K562 (cell line): ENCODE measurements around the gene ENDOV. TPM values are rescaled to one million over a fixed set of nuclear protein-coding genes. Genes with fewer than 3 reads are reported as not detected.

ENCODE experiments used
- CREM ChIP-seq: IDR thresholded peaks from 2 replicates; pipeline ENCODE4 v1.6.1; 2014; ENCODE audit warnings: antibody characterized with exemption, low read depth
- CSDE1 ChIP-seq, 2 experiments: fragments of 450-650 bp; IDR thresholded peaks; 2 replicates each; pipeline ENCODE4 v1.6.1; 2016; ENCODE audit warnings: mild to moderate bottlenecking in 1 of 2
- HLTF ChIP-seq: fragments of 450-650 bp; IDR thresholded peaks from 2 replicates; pipeline ENCODE4 v1.6.1; 2016
- IFI16 ChIP-seq: fragments of 250-450 bp; sonication (Bioruptor Pico); IDR thresholded peaks from 2 replicates; pipeline ENCODE4 v2.1.2; 2022; ENCODE audit warnings: mild to moderate bottlenecking, inconsistent platforms
- MYC ChIP-seq, 2 experiments: fragments of 250-450 bp in 1 of 2; sonication (Bioruptor Pico) in 1 of 2; IDR thresholded peaks; 2 replicates each; pipeline versions ENCODE4 v1.5.1 to v1.6.1; 2012 to 2021; ENCODE audit warnings: low read depth in 2 of 2, borderline replicate concordance in 1 of 2, improper control_type of control experiment in 1 of 2, low read length in 1 of 2, mild to moderate bottlenecking in 1 of 2, moderate library complexity in 1 of 2
- NFE2L1 ChIP-seq: fragments of 450-650 bp; IDR thresholded peaks from 2 replicates; pipeline ENCODE4 v1.6.1; 2016; ENCODE audit warnings: missing genetic modification characterization, low read depth, mild to moderate bottlenecking, missing compliant biosample characterization, moderate library complexity, borderline replicate concordance
- PHF8 ChIP-seq: fragments of 200-600 bp; sonication (generic); IDR thresholded peaks from 2 replicates; pipeline ENCODE4 v1.6.1; 2012; ENCODE audit warnings: mixed run types, mild to moderate bottlenecking, inconsistent platforms, low read length, moderate library complexity, borderline replicate concordance
- SNRNP70 ChIP-seq: fragments of 200-400 bp; formaldehyde crosslinking; optimal IDR thresholded peaks from 2 replicates; pipeline ENCODE3; 2017; ENCODE audit warnings: low read depth, low read length
- ZNF212 ChIP-seq: fragments of 450-650 bp; formaldehyde crosslinking; IDR thresholded peaks from 2 replicates; pipeline ENCODE4 v1.4.0; 2020; ENCODE audit warnings: mild to moderate bottlenecking
- polyA plus RNA-seq, 8 experiments: library from polyadenylated mRNA; depleted of rRNA in 4 of 8; stranded (reverse) in 5 of 8; unstranded in 3 of 8; fragments of >200 nt; fragmentation: Nextera tagmentation in 2 of 8; fragmentation: Illumina TruSeq in 1 of 8; extraction: Ambion mirVana in 2 of 8; extraction: Trizol in 1 of 8; gene quantifications; 2 replicates each; pipeline versions ENCODE4 v1.2.1 to v1.2.3, GENCODE V29; 2011 to 2014; ENCODE audit warnings: inconsistent platforms in 1 of 8, missing spikeins in 1 of 8
- total RNA-seq, 7 experiments: library from RNA; depleted of rRNA in 6 of 7; stranded (reverse); fragments of >200 nt in 6 of 7; fragmentation: Illumina TruSeq in 2 of 7; extraction: Trizol in 2 of 7; gene quantifications; 2 replicates each; pipeline versions ENCODE4 v1.2.1 to v1.2.3, GENCODE V29; 2011 to 2021; ENCODE audit warnings: low replicate concordance in 1 of 7
- TF ChIP-seq, protein P1 (sequence below), 3 experiments: fragments of 200-800 bp in 1 of 3; fragments of 250-450 bp in 1 of 3; fragments of 450-650 bp in 1 of 3; sonication (Bioruptor Pico) in 1 of 3; sonication (Bioruptor generic) in 1 of 3; formaldehyde crosslinking in 1 of 3; IDR thresholded peaks; 2 replicates each; pipeline versions ENCODE4 v1.6.1 to v1.8.0; 2016 to 2022; ENCODE audit warnings: mild to moderate bottlenecking in 2 of 3, missing genetic modification characterization in 2 of 3, missing compliant biosample characterization in 1 of 3, moderate library complexity in 1 of 3
- TF ChIP-seq, protein P2 (sequence below), 2 experiments: fragments of 200-800 bp in 1 of 2; sonication (Bioruptor generic) in 1 of 2; sonication (generic) in 1 of 2; formaldehyde crosslinking in 1 of 2; IDR thresholded peaks in 1 of 2; conservative IDR thresholded peaks in 1 of 2; 2 replicates each; pipeline versions ENCODE4 v1.5.0 to v1.6.1; 2016 to 2020; ENCODE audit warnings: missing compliant biosample characterization in 1 of 2, missing genetic modification characterization in 1 of 2, missing genetic modification reagents in 1 of 2
- TF ChIP-seq, protein P3 (sequence below): fragments of 450-650 bp; formaldehyde crosslinking; IDR thresholded peaks from 2 replicates; pipeline ENCODE4 v1.4.0; 2020; ENCODE audit warnings: mild to moderate bottlenecking, moderate library complexity

Gene ENDOV
- total and polyA plus RNA-seq, 9 of the 15 experiments (the other 6 are each of a cell fraction or from before 2014, with no cell fraction given): 1.2 to 8.2 (median 3.7) TPM

DNA sequence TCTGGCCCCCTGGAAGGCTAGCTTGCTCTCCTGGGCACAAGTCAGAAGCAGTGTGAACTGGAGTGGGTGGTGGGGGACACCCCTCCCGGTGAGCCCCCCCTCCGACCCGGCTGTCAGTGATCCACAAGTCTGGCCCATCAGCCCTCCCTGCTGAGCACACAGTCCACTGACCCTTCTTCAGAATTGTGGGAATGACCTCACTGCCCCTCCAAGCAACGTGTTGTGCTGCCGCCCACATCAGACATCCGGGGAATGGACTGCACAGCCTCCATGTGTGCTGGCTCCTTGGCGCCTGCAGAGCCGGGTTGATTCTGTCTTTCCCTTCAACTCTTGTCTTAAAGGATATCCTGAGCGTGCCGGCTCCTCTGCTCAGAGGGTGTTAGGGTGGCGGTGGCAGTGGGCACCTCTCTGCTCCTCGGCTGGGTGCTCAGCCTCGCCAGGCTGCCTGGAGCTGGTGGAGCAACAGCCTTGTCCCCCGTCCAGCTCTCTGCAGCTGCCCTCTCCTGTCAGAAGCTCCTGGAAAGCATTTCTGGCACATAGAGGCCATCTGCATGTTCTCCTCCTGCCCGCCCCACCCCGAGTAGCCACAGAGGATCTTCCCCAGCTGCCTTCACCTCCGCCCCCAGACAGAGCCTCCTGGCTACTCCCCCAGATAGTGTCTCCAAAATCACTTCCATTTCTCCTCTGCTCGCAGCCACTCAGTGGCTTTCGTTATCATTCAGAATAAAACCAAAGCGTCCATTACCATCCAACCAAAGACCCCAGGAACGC, 41.7 kb downstream of the ENDOV start (continued):
- TF ChIP-seq, protein P1, sequence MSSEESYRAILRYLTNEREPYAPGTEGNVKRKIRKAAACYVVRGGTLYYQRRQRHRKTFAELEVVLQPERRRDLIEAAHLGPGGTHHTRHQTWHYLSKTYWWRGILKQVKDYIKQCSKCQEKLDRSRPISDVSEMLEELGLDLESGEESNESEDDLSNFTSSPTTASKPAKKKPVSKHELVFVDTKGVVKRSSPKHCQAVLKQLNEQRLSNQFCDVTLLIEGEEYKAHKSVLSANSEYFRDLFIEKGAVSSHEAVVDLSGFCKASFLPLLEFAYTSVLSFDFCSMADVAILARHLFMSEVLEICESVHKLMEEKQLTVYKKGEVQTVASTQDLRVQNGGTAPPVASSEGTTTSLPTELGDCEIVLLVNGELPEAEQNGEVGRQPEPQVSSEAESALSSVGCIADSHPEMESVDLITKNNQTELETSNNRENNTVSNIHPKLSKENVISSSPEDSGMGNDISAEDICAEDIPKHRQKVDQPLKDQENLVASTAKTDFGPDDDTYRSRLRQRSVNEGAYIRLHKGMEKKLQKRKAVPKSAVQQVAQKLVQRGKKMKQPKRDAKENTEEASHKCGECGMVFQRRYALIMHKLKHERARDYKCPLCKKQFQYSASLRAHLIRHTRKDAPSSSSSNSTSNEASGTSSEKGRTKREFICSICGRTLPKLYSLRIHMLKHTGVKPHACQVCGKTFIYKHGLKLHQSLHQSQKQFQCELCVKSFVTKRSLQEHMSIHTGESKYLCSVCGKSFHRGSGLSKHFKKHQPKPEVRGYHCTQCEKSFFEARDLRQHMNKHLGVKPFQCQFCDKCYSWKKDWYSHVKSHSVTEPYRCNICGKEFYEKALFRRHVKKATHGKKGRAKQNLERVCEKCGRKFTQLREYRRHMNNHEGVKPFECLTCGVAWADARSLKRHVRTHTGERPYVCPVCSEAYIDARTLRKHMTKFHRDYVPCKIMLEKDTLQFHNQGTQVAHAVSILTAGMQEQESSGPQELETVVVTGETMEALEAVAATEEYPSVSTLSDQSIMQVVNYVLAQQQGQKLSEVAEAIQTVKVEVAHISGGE (CRISPR knock-in tag; IDR thresholded peaks at IDR 0.05): 0 out of 6 replicates have a peak, but pooled peaks of 1 of the 3 experiments have one; percentile 17
- TF ChIP-seq CSDE1 (IDR thresholded peaks at IDR 0.05) (no peak), IFI16 (no peak), PHF8 (no peak; the same call in 1 of the 2 replicates), MYC (IDR thresholded peaks at IDR 0.05; ENCODE audit: low read depth, low read length) (0 out of 2 replicates have a peak, but pooled peaks have one; percentile 26), MYC (CRISPR knock-in tag; IDR thresholded peaks at IDR 0.05; ENCODE audit: borderline replicate concordance, low read depth) (no peak), ZNF212 (no peak), HLTF (no peak), SNRNP70 (no peak), CREM (0 out of 2 replicates have a peak, but pooled peaks have one; percentile 4), NFE2L1 (no peak)
- TF ChIP-seq, protein P2, sequence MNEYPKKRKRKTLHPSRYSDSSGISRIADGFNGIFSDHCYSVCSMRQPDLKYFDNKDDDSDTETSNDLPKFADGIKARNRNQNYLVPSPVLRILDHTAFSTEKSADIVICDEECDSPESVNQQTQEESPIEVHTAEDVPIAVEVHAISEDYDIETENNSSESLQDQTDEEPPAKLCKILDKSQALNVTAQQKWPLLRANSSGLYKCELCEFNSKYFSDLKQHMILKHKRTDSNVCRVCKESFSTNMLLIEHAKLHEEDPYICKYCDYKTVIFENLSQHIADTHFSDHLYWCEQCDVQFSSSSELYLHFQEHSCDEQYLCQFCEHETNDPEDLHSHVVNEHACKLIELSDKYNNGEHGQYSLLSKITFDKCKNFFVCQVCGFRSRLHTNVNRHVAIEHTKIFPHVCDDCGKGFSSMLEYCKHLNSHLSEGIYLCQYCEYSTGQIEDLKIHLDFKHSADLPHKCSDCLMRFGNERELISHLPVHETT (CRISPR knock-in tag; conservative IDR thresholded peaks at IDR 0.05 in 1 of 2, IDR thresholded peaks at IDR 0.05 in 1 of 2): peak in 1 of 2 experiments; percentile 30; a peak in 1 of 4 replicates
- TF ChIP-seq, protein P3, sequence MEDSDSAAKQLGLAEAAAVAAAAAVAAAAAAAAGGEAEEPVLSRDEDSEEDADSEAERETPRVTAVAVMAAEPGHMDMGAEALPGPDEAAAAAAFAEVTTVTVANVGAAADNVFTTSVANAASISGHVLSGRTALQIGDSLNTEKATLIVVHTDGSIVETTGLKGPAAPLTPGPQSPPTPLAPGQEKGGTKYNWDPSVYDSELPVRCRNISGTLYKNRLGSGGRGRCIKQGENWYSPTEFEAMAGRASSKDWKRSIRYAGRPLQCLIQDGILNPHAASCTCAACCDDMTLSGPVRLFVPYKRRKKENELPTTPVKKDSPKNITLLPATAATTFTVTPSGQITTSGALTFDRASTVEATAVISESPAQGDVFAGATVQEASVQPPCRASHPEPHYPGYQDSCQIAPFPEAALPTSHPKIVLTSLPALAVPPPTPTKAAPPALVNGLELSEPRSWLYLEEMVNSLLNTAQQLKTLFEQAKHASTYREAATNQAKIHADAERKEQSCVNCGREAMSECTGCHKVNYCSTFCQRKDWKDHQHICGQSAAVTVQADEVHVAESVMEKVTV (CRISPR knock-in tag): no peak
